Measurements from ENCODE around the gene WWC2.

Gene WWC2

DNA sequence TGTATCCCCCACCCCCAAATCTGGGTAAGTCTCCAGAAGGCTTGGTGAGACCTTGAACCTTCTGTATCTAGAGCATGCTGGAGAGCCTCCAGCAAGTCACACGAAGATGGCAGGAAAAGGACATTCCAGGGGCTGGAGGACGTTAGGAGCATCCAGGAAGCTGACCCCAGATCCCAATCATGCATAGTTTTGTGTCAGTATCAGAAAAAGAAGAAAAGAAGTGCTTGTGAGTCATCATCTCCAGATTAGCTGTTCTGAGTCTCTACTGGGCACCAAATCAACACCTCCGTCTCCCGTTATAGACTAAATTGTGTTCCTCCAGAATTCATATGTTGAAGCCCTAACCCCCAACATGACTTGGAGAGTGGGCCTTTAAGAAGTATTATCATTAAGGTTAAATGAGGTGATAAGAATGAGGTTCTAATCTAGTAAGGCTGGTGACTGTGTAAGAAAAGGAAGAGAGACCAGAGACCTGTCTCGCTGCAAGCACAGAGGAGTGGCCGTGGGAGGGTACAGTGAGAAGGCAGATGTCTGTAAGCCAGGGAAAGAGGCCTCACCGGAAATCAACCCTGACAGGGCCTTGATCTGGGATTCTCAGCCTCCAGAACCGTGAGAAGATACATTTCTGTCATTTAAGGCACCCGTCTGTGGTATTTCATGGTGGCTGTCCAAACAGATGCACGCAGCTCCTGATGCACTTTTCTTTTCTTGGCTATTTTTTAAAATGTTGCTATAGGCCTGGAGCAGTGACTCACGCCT, 261.3 kb downstream of the WWC2 start:
- DNase-seq, result no peak

DNA sequence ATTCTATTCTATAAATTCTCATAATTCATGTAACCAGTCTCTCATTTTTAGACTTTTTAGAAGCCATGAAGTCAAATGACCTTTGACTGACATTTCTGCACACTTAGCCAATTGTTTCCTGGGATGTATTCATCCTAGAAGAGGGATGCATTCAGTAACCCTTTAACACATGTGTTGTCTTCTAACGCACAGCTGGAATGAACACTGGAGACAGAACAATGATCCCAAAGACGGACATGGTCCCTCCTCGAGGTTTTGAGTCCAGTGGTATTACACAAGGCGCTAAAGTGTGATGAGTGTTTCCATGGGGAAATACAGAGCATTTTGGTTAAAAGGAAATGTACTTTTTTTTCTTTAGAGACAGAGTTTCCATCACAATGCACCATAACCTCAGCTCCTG, 263.0 kb downstream of the WWC2 start:
- DNase-seq, result no peak

DNA sequence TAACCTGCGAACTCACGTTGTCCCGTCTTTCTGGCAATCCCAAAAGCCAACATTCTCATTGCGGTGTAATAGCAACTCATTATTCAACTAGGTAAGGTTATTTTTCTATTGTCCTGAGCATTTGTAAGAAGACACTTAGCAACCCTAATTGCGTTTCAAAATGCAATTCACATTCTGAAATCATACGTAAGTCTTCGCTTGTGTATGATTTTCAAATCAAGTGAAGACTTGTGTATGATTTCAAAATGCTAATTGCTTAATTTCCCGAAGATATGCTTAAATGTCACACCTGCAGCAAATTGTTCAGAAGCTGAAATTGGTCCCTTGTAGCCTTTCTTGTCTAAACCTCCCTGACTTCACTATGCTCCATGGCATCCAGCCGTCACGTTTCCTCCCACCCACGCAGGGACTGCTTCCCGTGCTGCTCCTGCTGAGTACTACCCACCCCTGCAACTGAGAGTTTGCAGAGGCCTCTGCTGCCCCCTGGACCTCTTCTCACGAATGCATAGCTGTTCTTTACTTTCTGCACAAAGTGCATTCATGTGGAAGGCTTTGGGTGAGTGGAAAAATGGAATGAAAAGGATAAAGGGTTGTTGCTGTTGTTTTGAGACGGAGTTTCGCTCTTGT, 264.0 kb downstream of the WWC2 start:
- no peak for DNase-seq

DNA sequence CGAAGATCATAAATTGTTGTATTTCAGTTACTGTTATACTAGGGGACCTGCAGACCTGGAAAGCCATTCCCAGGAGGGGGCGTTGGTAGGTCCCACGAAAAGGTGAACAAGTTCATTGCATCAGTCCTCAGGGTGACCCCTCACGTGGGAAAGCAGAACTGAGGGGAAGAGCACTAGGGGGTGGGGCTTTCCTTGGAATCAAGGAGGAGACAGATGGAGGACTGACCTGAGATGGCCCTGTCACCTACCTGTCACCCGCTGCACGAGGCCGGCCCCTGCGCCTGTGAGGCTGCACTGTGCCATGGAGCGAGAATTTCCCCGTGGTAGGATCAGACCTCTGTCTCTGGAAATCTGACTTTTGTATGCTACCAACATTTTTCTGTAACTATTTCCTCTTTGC, 265.0 kb downstream of the WWC2 start:
- DNase-seq, result no peak

DNA sequence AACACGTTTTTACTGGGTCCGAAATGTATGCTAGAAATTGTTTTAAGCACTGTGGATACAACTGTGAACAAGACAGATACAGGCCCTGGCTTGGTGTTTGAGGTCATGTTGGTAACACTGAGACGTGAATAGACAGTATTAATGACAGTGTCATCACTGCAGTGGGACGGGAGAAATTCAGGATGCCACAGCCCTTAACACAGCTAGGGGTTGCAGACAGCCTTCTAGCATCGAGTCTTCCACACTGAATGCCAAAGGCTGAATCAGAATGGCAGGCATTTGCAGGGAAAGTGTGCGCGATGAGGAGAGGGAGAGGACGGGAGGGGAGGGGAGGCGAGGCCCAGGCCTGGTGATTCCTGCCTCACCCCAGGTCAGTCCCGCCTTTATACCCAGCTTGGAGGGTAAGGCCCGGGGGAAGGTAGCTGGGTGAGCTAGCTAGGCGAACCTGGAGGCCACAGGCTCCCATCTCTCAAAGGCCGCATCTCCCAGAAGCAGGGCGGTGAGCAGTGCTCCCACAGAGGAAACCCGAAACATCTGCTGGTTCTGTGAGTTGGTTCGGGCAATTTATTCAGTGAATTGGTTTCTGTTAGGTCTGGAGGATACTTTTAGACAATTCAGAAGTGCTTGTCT, 267.3 kb downstream of the WWC2 start:
- DNase-seq, result no peak

DNA sequence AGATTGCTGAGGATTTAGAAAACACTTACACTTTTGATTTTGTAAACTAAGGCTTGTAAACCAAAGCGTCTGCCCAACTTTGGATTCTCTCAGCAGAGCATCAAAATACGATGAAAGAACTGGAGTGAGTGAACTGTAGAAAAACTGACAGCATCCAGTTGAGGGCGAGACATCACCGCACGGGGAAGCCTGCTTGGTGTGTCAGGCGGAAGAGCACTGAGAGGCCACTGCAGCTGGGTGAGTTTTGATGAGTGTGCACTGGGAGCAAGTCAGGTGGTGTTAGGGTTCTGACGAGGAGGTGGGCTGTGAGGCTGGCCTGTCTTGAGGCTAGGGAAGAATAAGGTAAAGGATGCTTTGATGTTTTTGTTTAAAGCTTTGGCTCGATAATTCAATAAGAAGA, 270.0 kb downstream of the WWC2 start:
- no peak for DNase-seq

Data from NCI-H1105 treated with DMSO at 0.1 percent for 48 hours (cell line).